Left lung (tissue), 14 donors: ENCODE data around the gene TRIM15. TPM values are rescaled to one million over a fixed set of nuclear protein-coding genes. Genes with fewer than 3 reads are reported as not detected.
A peak's percentile ranks its signal among the peaks of the same experiment; 100 is the strongest.
"Not testable (repeated sequence)": the region's sequence is repeated elsewhere in the genome, so short reads cannot be mapped to it uniquely, and the experiment has no call there.

Source experiments
- ATAC-seq: fragments of 200-7000 bp; cut with Tn5 transposase; one replicate; pipeline ENCODE4 v1.9.1; 2020; ENCODE audit warnings: moderate library complexity
- DNase-seq, 4 donors: peaks; one replicate each; pipeline ENCODE4 v3.0.0-alpha.2; 2013 to 2020
- H3K27ac ChIP-seq, 2 donors: fragments of 200-600 bp; sonication (generic) in 1 of 2; one replicate each; pipeline versions ENCODE4 v1.5.0 to v1.8.0; 2020 to 2021
- H3K27me3 ChIP-seq, 2 donors: fragments of 200-600 bp; sonication (generic) in 1 of 2; one replicate each; pipeline versions ENCODE4 v1.5.0 to v1.8.0; 2020 to 2021
- H3K36me3 ChIP-seq, 2 donors: fragments of 200-600 bp; sonication (generic) in 1 of 2; one replicate each; pipeline versions ENCODE4 v1.5.0 to v1.8.0; 2020 to 2021
- H3K4me1 ChIP-seq, 2 donors: fragments of 200-600 bp; one replicate each; pipeline ENCODE4 v1.8.0; 2021
- H3K4me3 ChIP-seq, 2 donors: fragments of 200-600 bp; sonication (generic) in 1 of 2; one replicate each; pipeline versions ENCODE4 v1.5.0 to v1.8.0; 2020 to 2021; ENCODE audit warnings: mild to moderate bottlenecking in 1 of 2
- H3K9me3 ChIP-seq, 2 donors: fragments of 200-600 bp; sonication (generic) in 1 of 2; one replicate each; pipeline versions ENCODE4 v1.5.0 to v1.8.0; 2020 to 2021
- CTCF ChIP-seq, 2 donors: fragments of 200-600 bp; sonication (generic) in 1 of 2; IDR thresholded peaks; one replicate each; pipeline versions ENCODE4 v1.5.0 to v1.8.0; 2021; ENCODE audit warnings: antibody characterized with exemption in 2 of 2
- intact Hi-C, 2 donors: fragments of 100-400 bp; cut with DNase I; formaldehyde crosslinking; loops; one replicate each; pipeline versions ENCODE4 v1.11.2 to v1.14.2; 2022
- long read RNA-seq, 12 donors: library from polyadenylated mRNA in 2 of 12; unstranded in 2 of 12; transcript quantifications; one replicate each; pipeline ENCODE4 v2.0.0 and lab custom pipeline, GENCODE V29; 2019 to 2026
- polyA plus RNA-seq, 6 donors: library from polyadenylated mRNA; unstranded; fragments of 120-200 nt; gene quantifications; one replicate each; pipeline ENCODE4 v1.2.1, GENCODE V29; 2013; ENCODE audit not compliant: insufficient read length in 6 of 6
- total RNA-seq, 2 donors: library from RNA; stranded (reverse); fragmentation: NEBNext Ultra II Directional; extraction: Animal tissue kit (Norgen Biotek cat#: 25700); gene quantifications; one replicate each; pipeline ENCODE4 v1.2.1, GENCODE V29; 2021
- donor health status: DM: no; HTN: yes; CAD: no.
- donor health status: DM: no; HTN: no; CAD: no.

The TRIM15 gene
- not detected for total RNA-seq
- not detected for polyA plus RNA-seq
- long read RNA-seq, donor 1: 0 reads
- long read RNA-seq, donor 2: 0 reads
- long read RNA-seq, donor 3: 0 reads
- long read RNA-seq, donor 4: 0 reads
- long read RNA-seq, donor 5: 0 reads
- long read RNA-seq, donor 6: 0 reads
- long read RNA-seq, donor 7: 0 reads
- long read RNA-seq, donor 8: 0 reads
- long read RNA-seq, donor 9: 0 reads
- long read RNA-seq, donor 10: 0 reads
- long read RNA-seq, donor 11: 0 reads
- long read RNA-seq, donor 12: 0 reads

GRCh38 chr6:30163090-30163917 lies at the start of gene TRIM15:
TSS of gene TRIM15 (plus strand) at chr6:30163546. CDS start at chr6:30163685, 139 bp downstream.
- no peaks in the 10 kb centered on the region for H3K9me3 ChIP-seq
- peaks cover 0 to 17% of the 10 kb centered on the region in 2 donors for H3K27me3 ChIP-seq
- intact Hi-C loops: no loop called here
- H3K4me1 ChIP-seq: no peaks in the 10 kb centered on the region
- no peak for TF ChIP-seq CTCF (IDR thresholded peaks at IDR 0.05)
- H3K4me3 ChIP-seq: no peak within 1 kb of the TSS
- no peak for ATAC-seq
- no peaks in the 10 kb centered on the region for H3K36me3 ChIP-seq
- no peak within 1 kb of the TSS for H3K27ac ChIP-seq
- DNase-seq: peak in 1 of 4 donors; percentile 77

- Histone ChIP-seq H3K27ac (no peak overlapping the region), H3K4me1 (no peaks in the 10 kb centered on the region), H3K36me3 (no peaks in the 10 kb centered on the region), H3K27me3 (peaks cover 17 to 65% of the 10 kb centered on the region in 2 donors), H3K4me3 (no peak overlapping the region), H3K9me3 (no peaks in the 10 kb centered on the region)
- intact Hi-C loops: no loop called here
- TF ChIP-seq CTCF (IDR thresholded peaks at IDR 0.05): no peak
- DNase-seq (no peak), ATAC-seq (no peak)
Observed at GRCh38 chr6:30113841-30114240, 49.5 kb upstream of the TRIM15 start.

GRCh38 chr6:30116724-30117123 lies 46.6 kb upstream of the TRIM15 start:
- no peak for TF ChIP-seq CTCF (IDR thresholded peaks at IDR 0.05)
- Histone ChIP-seq H3K4me1 (no peaks in the 10 kb centered on the region), H3K27me3 (peaks cover 0 to 36% of the 10 kb centered on the region in 2 donors), H3K4me3 (no peak overlapping the region), H3K36me3 (no peaks in the 10 kb centered on the region), H3K9me3 (no peaks in the 10 kb centered on the region), H3K27ac (no peak overlapping the region)
- intact Hi-C loops: no loop called here
- ATAC-seq (no peak), DNase-seq (no peak)

- intact Hi-C loops, DNase-seq, H3K36me3 ChIP-seq, H3K27ac ChIP-seq, ATAC-seq, H3K4me3 ChIP-seq, H3K9me3 ChIP-seq, H3K4me1 ChIP-seq: not testable (repeated sequence)
- H3K27me3 ChIP-seq: peaks cover 0 to 32% of the 10 kb centered on the region in 2 donors
Observed at GRCh38 chr6:30118691-30119090, 44.7 kb upstream of the TRIM15 start.

- H3K9me3 ChIP-seq: no peaks in the 10 kb centered on the region
- intact Hi-C loops: no loop called here
- TF ChIP-seq CTCF (IDR thresholded peaks at IDR 0.05): no peak
- H3K27me3 ChIP-seq: peaks cover 0 to 32% of the 10 kb centered on the region in 2 donors
- H3K27ac ChIP-seq: no peak overlapping the region
- ATAC-seq: no peak
- H3K4me3 ChIP-seq: no peak overlapping the region
- H3K4me1 ChIP-seq: no peaks in the 10 kb centered on the region
- no peaks in the 10 kb centered on the region for H3K36me3 ChIP-seq
- DNase-seq: no peak
Observed at GRCh38 chr6:30121446-30122366, 41.6 kb upstream of the TRIM15 start.
